Activated CD4-positive, alpha-beta memory T cell treated with anti-CD3 and anti-CD28 coated beads for 36 hours (primary cell): ENCODE data around the gene ZBTB26. TPM values are rescaled to one million over a fixed set of nuclear protein-coding genes. Genes with fewer than 3 reads are reported as not detected.
A peak's percentile ranks its signal among the peaks of the same experiment; 100 is the strongest.
"Not testable (repeated sequence)": the region's sequence is repeated elsewhere in the genome, so short reads cannot be mapped to it uniquely, and the experiment has no call there.

Source experiments
- CTCF ChIA-PET: fragments of 350-600 bp; sonication (Branson Sonifier 250); formaldehyde crosslinking; loops from one replicate; lab custom pipeline; 2021; ENCODE audit warnings: antibody characterized with exemption, inconsistent platforms; lab: Charles Lee
- POLR2A ChIA-PET: fragments of 350-600 bp; sonication (Branson Sonifier 250); formaldehyde crosslinking; loops from one replicate; lab custom pipeline; 2021; ENCODE audit warnings: antibody characterized with exemption; lab: Charles Lee
- DNase-seq: peaks from one replicate; pipeline ENCODE4 v3.0.0-alpha.2; 2020
- H3K27ac Mint-ChIP-seq: one replicate; pipeline ENCODE4 v1.8.0; 2021; ENCODE audit warnings: mixed read lengths
- H3K27me3 Mint-ChIP-seq: one replicate; pipeline ENCODE4 v1.8.0; 2021; ENCODE audit warnings: mixed read lengths
- H3K36me3 Mint-ChIP-seq: one replicate; pipeline ENCODE4 v1.8.0; 2021; ENCODE audit warnings: mixed read lengths
- H3K4me1 Mint-ChIP-seq: one replicate; pipeline ENCODE4 v1.8.0; 2021; ENCODE audit warnings: low read depth, mixed read lengths
- H3K4me3 Mint-ChIP-seq: one replicate; pipeline ENCODE4 v1.8.0; 2021; ENCODE audit warnings: mild to moderate bottlenecking, mixed read lengths
- H3K9me3 Mint-ChIP-seq: one replicate; pipeline ENCODE4 v1.8.0; 2021; ENCODE audit warnings: mixed read lengths
- intact Hi-C: fragments of 100-400 bp; cut with micrococcal nuclease; formaldehyde crosslinking; loops from one replicate; pipeline ENCODE4 v1.15.1; 2023
- total RNA-seq, 2 experiments: library from RNA; stranded (reverse); gene quantifications; one replicate each; pipeline ENCODE4 v1.2.3, GENCODE V29; 2021

The ZBTB26 gene
- total RNA-seq, 2 experiments from 2014 or later: 6.1 to 6.4 TPM

DNA sequence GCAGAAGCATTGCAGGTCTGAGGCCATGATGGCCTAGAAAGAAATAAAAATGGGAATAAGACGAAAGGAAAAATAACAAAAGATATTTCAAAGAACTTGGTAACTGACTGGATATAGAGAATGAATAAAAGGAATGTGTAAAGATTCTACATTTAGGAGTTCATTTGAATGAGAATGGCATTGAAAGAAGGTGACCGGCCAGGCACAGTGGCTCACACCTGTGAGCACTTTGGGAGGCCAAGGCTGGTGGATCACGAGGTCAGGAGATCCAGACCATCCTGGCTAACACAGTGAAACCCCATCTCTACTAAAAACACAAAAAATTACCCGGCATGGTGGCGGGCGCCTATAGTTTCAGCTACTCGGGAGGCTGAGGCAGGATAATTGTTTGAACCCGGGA lies 8.6 kb downstream of the ZBTB26 start:
- intact Hi-C loops: no loop called here
- Mint-ChIP-seq H3K36me3 (peaks cover 3% of the 10 kb centered on the region), H3K27me3 (no peaks in the 10 kb centered on the region), H3K4me3 (no peak overlapping the region), H3K9me3 (no peaks in the 10 kb centered on the region), H3K27ac (no peak overlapping the region), H3K4me1 (peaks cover 4% of the 10 kb centered on the region)
- POLR2A ChIA-PET: no interaction called here
- DNase-seq: no peak
- CTCF ChIA-PET: no interaction called here

DNA sequence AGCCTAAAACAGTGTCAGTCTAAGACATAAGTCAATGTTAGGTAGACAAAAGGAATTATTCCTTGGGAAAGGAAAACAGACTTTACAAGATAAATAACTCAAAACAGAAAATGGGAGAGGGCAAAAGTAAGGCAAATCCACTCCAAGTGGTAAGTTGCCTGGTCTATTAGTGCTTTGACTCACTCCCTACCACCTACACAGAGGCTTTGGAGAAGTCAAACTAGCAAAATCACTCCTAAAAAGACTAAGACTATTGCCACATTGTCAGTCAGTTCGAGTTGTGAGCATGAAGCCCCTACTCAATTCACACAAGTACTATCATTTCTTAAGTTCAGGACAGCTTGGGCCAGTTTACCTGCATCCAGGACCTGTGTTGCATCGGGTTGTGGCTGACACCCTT lies 13.0 kb downstream of the ZBTB26 start:
- Mint-ChIP-seq H3K4me1 (peaks cover 5% of the 10 kb centered on the region), H3K27ac (no peak overlapping the region), H3K36me3 (peaks cover 3% of the 10 kb centered on the region), H3K27me3 (no peaks in the 10 kb centered on the region), H3K9me3 (no peaks in the 10 kb centered on the region), H3K4me3 (no peak overlapping the region)
- DNase-seq: no peak
- ChIA-PET POLR2A (no interaction called here), CTCF (no interaction called here)
- intact Hi-C loops: no loop called here

DNA sequence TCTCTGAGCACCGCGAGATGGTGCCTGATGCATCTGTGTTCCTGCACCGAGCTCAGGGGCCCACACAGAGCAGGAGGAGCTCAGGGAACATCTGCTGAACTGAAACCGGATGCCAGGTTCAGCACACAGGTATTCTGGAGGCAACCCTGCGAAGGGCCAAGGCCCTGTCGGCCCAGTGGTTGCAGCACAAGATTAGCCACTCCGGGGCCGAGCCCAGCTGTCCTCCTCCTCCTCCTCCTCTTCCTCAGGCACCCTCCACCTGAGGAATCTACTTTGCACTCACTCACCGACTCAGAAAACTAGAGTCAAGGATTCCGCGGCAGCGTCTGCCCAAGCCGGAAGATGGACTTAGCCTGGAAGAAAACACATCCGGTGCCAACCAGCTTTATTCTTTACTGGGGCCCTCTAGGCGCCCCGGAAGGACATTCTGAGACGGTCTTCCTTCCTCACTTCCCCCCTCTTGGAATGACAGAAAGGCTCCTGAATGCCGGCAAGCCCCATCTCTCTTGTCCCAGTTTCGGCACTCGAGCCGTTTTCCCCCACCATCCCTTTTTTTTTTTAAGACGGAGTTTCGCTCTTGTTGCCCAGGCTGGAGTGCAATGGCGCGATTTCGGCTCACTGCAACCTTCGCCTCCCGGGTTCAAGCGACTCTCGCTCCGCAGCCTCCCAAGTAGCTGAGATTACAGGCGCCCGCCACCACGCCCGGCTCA lies 18.2 kb downstream of the ZBTB26 start, which contains the start of gene ZBTB6:
Gene ZBTB6 (minus strand): TSS at position 360 of the 710 bp plus-strand sequence. CDS start 1,251 bp downstream, outside the sequence.
- ChIA-PET POLR2A (interaction anchor here (0.7 to 2.3 kb wide), 7 partner anchors 8 to 65 kb away, joined by 3 to 30 read pairs (median 7); partner anchors contain the start of genes RABGAP1, RC3H2 and ZBTB26), CTCF (interaction anchor here (0.8 to 1.7 kb wide), 8 partner anchors 10 to 312 kb away, joined by 3 to 7 read pairs (median 4); partner anchors contain the start of gene ZBTB26)
- peak; percentile 86 for DNase-seq
- Mint-ChIP-seq H3K4me3 (peak within 1 kb of the TSS; percentile 94), H3K27me3 (no peaks in the 10 kb centered on the region), H3K9me3 (no peaks in the 10 kb centered on the region), H3K4me1 (peaks cover 35% of the 10 kb centered on the region), H3K36me3 (peaks cover 27% of the 10 kb centered on the region), H3K27ac (peak within 1 kb of the TSS; percentile 100)
- intact Hi-C loops: loop anchor here (1.0 kb wide), 4 partner anchors 8 to 78 kb away; partner anchors contain the start of genes RC3H2 and ZBTB26

DNA sequence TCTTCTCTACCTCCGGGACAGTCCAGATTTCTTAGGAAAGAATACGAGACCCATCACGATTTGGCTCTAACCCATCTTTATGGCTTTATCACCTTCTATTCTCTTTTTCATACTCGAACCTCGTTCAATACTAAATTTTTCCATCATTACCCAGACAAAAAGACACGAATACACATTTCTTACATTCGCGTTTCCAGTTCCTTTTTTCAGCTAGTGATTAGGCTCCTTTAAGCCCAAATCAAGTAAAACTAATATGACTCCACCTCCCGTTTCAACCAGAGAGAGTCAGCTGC lies 18.7 kb downstream of the ZBTB26 start:
- ChIA-PET CTCF (interaction anchor here (0.8 to 1.7 kb wide), 8 partner anchors 9 to 313 kb away, joined by 3 to 7 read pairs (median 4); partner anchors contain the start of gene ZBTB26), POLR2A (interaction anchor here (0.7 to 2.3 kb wide), 7 partner anchors 9 to 64 kb away, joined by 3 to 30 read pairs (median 7); partner anchors contain the start of genes RABGAP1, RC3H2 and ZBTB26)
- peaks cover 27% of the 10 kb centered on the region for H3K36me3 Mint-ChIP-seq
- DNase-seq: no peak
- H3K9me3 Mint-ChIP-seq: no peaks in the 10 kb centered on the region
- H3K4me3 Mint-ChIP-seq: peak overlapping the region; percentile 94
- no peaks in the 10 kb centered on the region for H3K27me3 Mint-ChIP-seq
- H3K4me1 Mint-ChIP-seq: peaks cover 35% of the 10 kb centered on the region
- peak overlapping the region; percentile 100 for H3K27ac Mint-ChIP-seq
- intact Hi-C loops: no loop called here

DNA sequence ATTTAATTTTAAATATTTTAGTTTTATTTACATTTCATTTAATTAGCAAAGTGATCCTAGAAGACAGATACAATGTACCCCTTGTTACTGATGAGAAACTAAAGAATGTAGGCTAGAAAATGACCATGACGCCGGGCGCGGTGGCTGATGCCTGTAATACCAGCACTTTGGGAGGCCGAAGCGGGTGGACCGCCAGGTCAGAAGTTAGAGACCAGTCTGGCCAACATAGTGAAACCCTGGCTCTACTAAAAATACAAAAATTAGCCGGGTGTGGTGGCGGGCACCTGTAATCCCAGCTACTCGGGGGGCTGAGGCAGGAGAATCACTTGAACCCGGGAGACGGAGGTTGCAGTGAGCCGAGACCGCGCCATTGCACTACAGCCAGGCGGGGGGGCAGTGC lies 25.2 kb downstream of the ZBTB26 start:
- H3K9me3 Mint-ChIP-seq, CTCF ChIA-PET, DNase-seq, H3K4me3 Mint-ChIP-seq, H3K27ac Mint-ChIP-seq, H3K27me3 Mint-ChIP-seq: not testable (repeated sequence)
- Mint-ChIP-seq H3K4me1 (peaks cover 24% of the 10 kb centered on the region), H3K36me3 (peaks cover 16% of the 10 kb centered on the region)
- POLR2A ChIA-PET: interaction anchor here (2.2 kb wide), 1 partner anchor 35 kb away, joined by 11 read pairs; the partner anchor contains the start of gene RABGAP1
- intact Hi-C loops: loop anchor here (5.0 kb wide), 1 partner anchor 321 kb away; no protein-coding TSS in a partner anchor

DNA sequence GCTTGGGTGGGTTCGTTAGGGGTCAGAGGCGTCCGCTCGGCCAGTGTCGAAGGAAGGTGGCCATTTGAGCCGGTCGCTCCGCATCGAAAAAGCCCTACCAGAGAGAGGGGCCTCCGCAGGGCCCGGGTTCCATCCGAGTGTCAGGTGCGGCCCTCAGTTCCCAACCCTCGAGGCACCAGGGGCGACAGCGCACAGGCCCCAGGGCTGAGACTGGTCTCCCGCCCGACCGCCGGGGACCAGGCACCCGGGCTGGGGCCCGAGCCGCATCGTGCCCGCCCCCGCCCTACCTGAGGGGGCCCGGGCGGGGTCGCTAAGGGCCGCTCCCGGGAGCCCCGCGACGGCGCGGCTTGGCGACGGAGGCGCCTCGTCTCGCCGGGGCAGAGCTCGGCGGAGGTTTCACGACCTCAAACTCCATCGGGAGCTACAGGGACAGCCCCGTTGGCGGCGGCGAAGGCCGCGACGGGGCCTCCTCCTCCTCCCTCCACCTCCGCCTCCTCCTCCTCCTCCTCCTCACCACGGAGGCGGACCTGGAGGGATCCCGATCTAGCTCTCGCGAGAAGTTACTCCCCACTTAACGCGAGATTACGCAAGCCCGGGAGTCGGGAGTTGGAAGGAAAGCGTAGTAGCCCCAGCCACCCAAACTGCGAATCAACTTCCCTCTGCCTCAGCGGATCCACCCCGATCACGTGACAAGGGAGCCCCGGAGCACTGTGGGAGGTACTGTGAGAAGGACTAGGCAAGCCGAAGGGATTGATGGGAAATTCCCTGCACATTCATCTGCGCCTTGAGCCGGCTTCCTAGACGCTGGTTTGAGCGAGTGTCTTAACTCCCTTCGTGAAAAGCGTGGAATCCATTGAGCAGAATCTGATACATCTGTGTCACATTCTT lies 26.2 kb downstream of the ZBTB26 start, which contains the start of gene RC3H2:
Gene RC3H2 (minus strand): TSS at position 537 of the 888 bp plus-strand sequence. CDS start 7,850 bp downstream, outside the sequence.
- CTCF ChIA-PET: interaction anchor here (0.6 to 1.6 kb wide), 4 partner anchors 28 to 191 kb away, joined by 3 to 9 read pairs (median 3); partner anchors contain the start of gene RABGAP1
- intact Hi-C loops: loop anchor here (1.0 to 5.0 kb wide), 7 partner anchors 8 to 322 kb away; partner anchors contain the start of genes PDCL, ZBTB26 and ZBTB6
- Mint-ChIP-seq H3K27ac (peak within 1 kb of the TSS; percentile 93), H3K4me3 (peak within 1 kb of the TSS; percentile 94), H3K27me3 (no peaks in the 10 kb centered on the region), H3K9me3 (no peaks in the 10 kb centered on the region), H3K4me1 (peaks cover 20% of the 10 kb centered on the region), H3K36me3 (peaks cover 9% of the 10 kb centered on the region)
- POLR2A ChIA-PET: interaction anchor here (0.8 to 3.5 kb wide), 4 partner anchors 8 to 77 kb away, joined by 3 to 30 read pairs (median 11); partner anchors contain the start of genes PDCL, RABGAP1, ZBTB26 and ZBTB6
- DNase-seq: peak; percentile 98

DNA sequence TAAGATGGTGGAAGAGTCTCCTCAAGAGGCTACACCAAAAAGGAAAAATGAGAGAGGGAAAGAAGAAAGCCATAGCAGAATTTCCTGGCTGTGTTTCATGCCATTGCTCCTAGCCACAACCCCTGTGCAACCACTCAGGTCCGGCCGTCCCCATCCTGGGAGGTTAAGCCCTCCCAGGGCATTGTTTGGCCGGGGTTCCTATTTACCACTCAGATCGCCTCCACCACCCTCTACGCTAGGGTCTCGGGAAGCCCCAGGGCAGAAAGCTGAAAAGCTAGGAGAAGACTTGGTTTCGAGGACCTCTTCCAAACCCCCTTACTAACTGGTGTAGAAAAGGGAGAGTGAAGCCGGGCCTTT lies 26.9 kb downstream of the ZBTB26 start:
- intact Hi-C loops: loop anchor here (1.0 to 5.0 kb wide), 3 partner anchors 57 to 86 kb away; partner anchors contain the start of gene PDCL
- CTCF ChIA-PET: interaction anchor here (0.6 to 1.7 kb wide), 6 partner anchors 8 to 191 kb away, joined by 3 to 9 read pairs (median 4); partner anchors contain the start of genes RABGAP1 and ZBTB6
- peaks cover 8% of the 10 kb centered on the region for H3K36me3 Mint-ChIP-seq
- no peaks in the 10 kb centered on the region for H3K9me3 Mint-ChIP-seq
- peaks cover 22% of the 10 kb centered on the region for H3K4me1 Mint-ChIP-seq
- H3K4me3 Mint-ChIP-seq: peak overlapping the region; percentile 94
- DNase-seq: peak; percentile 48
- POLR2A ChIA-PET: interaction anchor here (0.8 to 3.5 kb wide), 5 partner anchors 8 to 365 kb away, joined by 3 to 30 read pairs (median 11); partner anchors contain the start of genes RABGAP1, ZBTB26 and ZBTB6
- no peaks in the 10 kb centered on the region for H3K27me3 Mint-ChIP-seq
- H3K27ac Mint-ChIP-seq: peak overlapping the region; percentile 93

DNA sequence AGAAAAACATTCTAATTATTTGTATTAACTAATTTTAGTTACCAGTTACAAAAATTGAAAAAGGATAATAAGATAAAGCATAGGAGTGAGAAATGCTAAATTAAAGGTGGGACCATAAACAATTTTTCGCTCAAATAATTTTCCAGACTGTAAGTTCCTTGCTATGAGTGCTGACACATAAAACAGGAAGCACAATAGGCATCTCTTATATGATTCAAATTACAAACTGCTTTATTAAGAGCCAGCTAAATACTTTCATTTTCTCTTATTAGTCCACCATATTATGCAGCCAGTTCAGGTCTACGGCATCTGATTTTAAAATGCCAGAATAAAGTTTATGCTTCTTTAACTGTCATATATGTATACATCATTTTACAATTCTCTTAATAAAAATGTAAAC lies 30.5 kb downstream of the ZBTB26 start:
- intact Hi-C loops: loop anchor here (5.0 kb wide), 1 partner anchor 53 kb away; no protein-coding TSS in a partner anchor
- Mint-ChIP-seq H3K27me3 (no peaks in the 10 kb centered on the region), H3K4me3 (peak overlapping the region; percentile 60), H3K36me3 (peaks cover 15% of the 10 kb centered on the region), H3K9me3 (no peaks in the 10 kb centered on the region), H3K4me1 (peaks cover 38% of the 10 kb centered on the region), H3K27ac (peak overlapping the region; percentile 66)
- POLR2A ChIA-PET: interaction anchor here (1.7 kb wide), 1 partner anchor 12 kb away, joined by 7 read pairs; the partner anchor contains the start of gene ZBTB6
- DNase-seq: no peak
- CTCF ChIA-PET: interaction anchor here (0.7 to 1.3 kb wide), 2 partner anchors 12 to 174 kb away, joined by 3 to 4 read pairs; partner anchors contain the start of gene ZBTB6

DNA sequence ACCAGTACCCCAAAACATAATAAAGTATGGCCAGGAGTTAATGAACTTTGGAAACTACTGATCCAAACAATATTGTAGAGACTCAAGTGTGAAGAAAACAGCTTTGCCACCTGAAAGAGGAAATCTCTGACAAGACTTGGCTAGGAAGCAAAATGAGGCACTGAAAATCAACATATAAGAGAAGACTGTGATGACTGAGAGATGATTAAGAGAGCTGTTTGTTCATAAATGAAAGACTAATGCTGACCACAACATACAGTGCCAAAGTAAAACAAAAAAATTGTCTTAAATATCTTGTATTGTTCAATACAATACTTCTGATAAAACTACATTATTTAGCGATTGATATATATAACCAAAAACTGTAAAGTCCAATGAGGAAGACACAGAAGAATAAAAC lies 33.3 kb downstream of the ZBTB26 start:
- ChIA-PET POLR2A (interaction anchor here (0.7 to 1.1 kb wide), 2 partner anchors 49 to 763 kb away, joined by 3 read pairs; no protein-coding TSS in a partner anchor), CTCF (interaction anchor here (0.9 to 1.4 kb wide), 3 partner anchors 12 to 93 kb away, joined by 3 to 6 read pairs (median 3); no protein-coding TSS in a partner anchor)
- H3K4me3 Mint-ChIP-seq: no peak overlapping the region

DNA sequence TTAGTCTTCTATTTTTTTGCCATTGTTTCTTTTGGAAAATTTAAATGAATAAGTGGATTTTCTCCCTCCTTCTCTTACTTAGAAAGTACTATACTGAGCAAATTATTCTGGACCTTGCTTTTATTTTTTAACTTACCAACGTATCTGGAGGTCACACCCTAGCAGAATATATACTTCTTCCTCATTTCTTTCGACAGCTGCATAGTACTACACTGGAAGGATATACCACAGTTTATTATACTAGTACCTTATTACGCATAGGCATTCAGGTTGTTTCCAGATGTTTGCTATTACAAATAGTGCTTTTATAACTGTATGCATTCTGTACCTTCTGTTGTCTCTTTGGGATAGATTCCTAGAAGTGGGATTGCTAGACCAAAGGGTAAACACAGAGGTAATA lies 42.8 kb downstream of the ZBTB26 start:
- Mint-ChIP-seq H3K36me3 (peaks cover 22% of the 10 kb centered on the region), H3K9me3 (no peaks in the 10 kb centered on the region), H3K4me1 (no peaks in the 10 kb centered on the region), H3K27ac (no peak overlapping the region), H3K27me3 (no peaks in the 10 kb centered on the region), H3K4me3 (no peak overlapping the region)
- CTCF ChIA-PET: no interaction called here
- intact Hi-C loops: no loop called here
- DNase-seq: no peak
- POLR2A ChIA-PET: no interaction called here

More for the DNA sequence above, 33.3 kb downstream of the ZBTB26 start:
- intact Hi-C loops: no loop called here
- no peaks in the 10 kb centered on the region for H3K27me3 Mint-ChIP-seq
- H3K4me1 Mint-ChIP-seq: peaks cover 35% of the 10 kb centered on the region
- DNase-seq: no peak
- H3K36me3 Mint-ChIP-seq: peaks cover 20% of the 10 kb centered on the region
- H3K9me3 Mint-ChIP-seq: no peaks in the 10 kb centered on the region
- peak overlapping the region; percentile 60 for H3K27ac Mint-ChIP-seq

DNA sequence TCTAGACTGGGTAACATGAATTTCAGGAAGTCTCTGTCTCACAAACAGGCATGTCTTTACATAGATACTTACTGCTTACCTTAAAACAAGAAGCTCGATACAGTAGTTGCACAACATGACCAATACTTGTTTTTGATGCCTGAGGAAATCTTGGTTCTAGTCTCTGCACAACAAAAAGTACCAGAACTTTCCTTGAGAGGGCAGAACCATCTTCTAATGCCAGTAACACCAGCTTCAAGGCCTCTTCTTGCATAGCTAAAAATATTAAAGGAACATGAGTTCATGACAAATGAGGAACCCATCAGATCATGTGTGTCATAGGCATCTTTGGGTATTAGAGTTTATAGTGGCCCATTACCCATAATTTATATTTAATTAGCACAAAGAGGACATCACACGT lies 48.2 kb downstream of the ZBTB26 start:
- CTCF ChIA-PET: no interaction called here
- POLR2A ChIA-PET: no interaction called here
- peaks cover 10% of the 10 kb centered on the region for H3K4me1 Mint-ChIP-seq
- no peak for DNase-seq
- H3K9me3 Mint-ChIP-seq: no peaks in the 10 kb centered on the region
- H3K4me3 Mint-ChIP-seq: no peak overlapping the region
- peaks cover 36% of the 10 kb centered on the region for H3K36me3 Mint-ChIP-seq
- intact Hi-C loops: no loop called here
- H3K27me3 Mint-ChIP-seq: no peaks in the 10 kb centered on the region
- no peak overlapping the region for H3K27ac Mint-ChIP-seq
